Natural killer cell (primary cell): Measurements from ENCODE around the gene ODC1. TPM values are rescaled to one million over a fixed set of nuclear protein-coding genes. Genes with fewer than 3 reads are reported as not detected.

Experiments used
- ATAC-seq, 3 donors: fragments of 150-1000 bp in 2 of 3; fragments of 200-7000 bp in 1 of 3; cut with Tn5 transposase; 1 replicate in 1 of 3; 2 replicates in 2 of 3; pipeline ENCODE4 v1.10.0; 2021; ENCODE audit warnings: mild to moderate bottlenecking in 2 of 3, moderate library complexity in 2 of 3
- DNase-seq, 2 donors: peaks; one replicate each; pipeline versions ENCODE4 v3.0.0 to v3.0.0-alpha.2; 2013 to 2021; ENCODE audit warnings: mixed read lengths in 1 of 2
- H3K27ac ChIP-seq: one replicate; pipeline ENCODE4 v1.5.1; 2013; ENCODE audit warnings: mild to moderate bottlenecking, low read length
- H3K27me3 ChIP-seq: one replicate; pipeline ENCODE4 v1.6.1; 2013; ENCODE audit warnings: low read length; ENCODE audit not compliant: control insufficient read depth, insufficient read depth
- H3K36me3 ChIP-seq: one replicate; pipeline ENCODE4 v1.6.1; 2013; ENCODE audit warnings: low read length; ENCODE audit not compliant: control insufficient read depth, insufficient read depth
- H3K4me1 ChIP-seq: one replicate; pipeline ENCODE4 v1.6.1; 2013; ENCODE audit warnings: low read length; ENCODE audit not compliant: control insufficient read depth, insufficient read depth
- H3K4me3 ChIP-seq: one replicate; pipeline ENCODE4 v1.5.1; 2013; ENCODE audit warnings: low read length
- H3K9me3 ChIP-seq: one replicate; pipeline ENCODE4 v1.6.1; 2013; ENCODE audit warnings: low read length; ENCODE audit not compliant: control insufficient read depth, insufficient read depth
- H3K27ac Mint-ChIP-seq, 2 donors: one replicate each; pipeline ENCODE4 v1.8.0; 2022; ENCODE audit warnings: mild to moderate bottlenecking in 2 of 2, mixed read lengths in 2 of 2, moderate library complexity in 1 of 2
- H3K27me3 Mint-ChIP-seq, 2 donors: one replicate each; pipeline ENCODE4 v1.8.0; 2022; ENCODE audit warnings: low read depth in 2 of 2, mixed read lengths in 2 of 2
- H3K36me3 Mint-ChIP-seq: one replicate; pipeline ENCODE4 v1.8.0; 2022; ENCODE audit warnings: mixed read lengths
- H3K4me1 Mint-ChIP-seq, 2 donors: one replicate each; pipeline ENCODE4 v1.8.0; 2022; ENCODE audit warnings: mixed read lengths in 2 of 2
- H3K4me3 Mint-ChIP-seq: one replicate; pipeline ENCODE4 v1.8.0; 2022; ENCODE audit warnings: mild to moderate bottlenecking, moderate library complexity, mixed read lengths
- H3K9me3 Mint-ChIP-seq, 2 donors: one replicate each; pipeline ENCODE4 v1.8.0; 2022; ENCODE audit warnings: mixed read lengths in 2 of 2
- WGBS: methylation state at CpG from one replicate; pipeline ENCODE4 v1.1.7; 2013; ENCODE audit warnings: missing lambda C conversion rate; ENCODE audit not compliant: insufficient coverage; 5-methylcytosine and 5-hydroxymethylcytosine counted together
- intact Hi-C: fragments of 100-400 bp; cut with micrococcal nuclease; formaldehyde crosslinking; loops from one replicate; pipeline ENCODE4 v1.14.2; 2022
- total RNA-seq, 4 donors: library from RNA; stranded (reverse); fragments of 120-200 nt in 1 of 4; gene quantifications; one replicate each; pipeline versions ENCODE4 v1.2.3 to v1.2.4, GENCODE V29; 2013 to 2022
- TF ChIP-seq, protein P1 (sequence below): fragments of 200-600 bp; IDR thresholded peaks from one replicate; pipeline ENCODE4 v1.8.0; 2022; ENCODE audit warnings: antibody characterized with exemption

ODC1 gene
- total RNA-seq, 3 donors from 2014 or later (not counting 1 experiment from before 2014, with no cell fraction given): 38.7 to 85.4 (median 43.8) TPM

DNA sequence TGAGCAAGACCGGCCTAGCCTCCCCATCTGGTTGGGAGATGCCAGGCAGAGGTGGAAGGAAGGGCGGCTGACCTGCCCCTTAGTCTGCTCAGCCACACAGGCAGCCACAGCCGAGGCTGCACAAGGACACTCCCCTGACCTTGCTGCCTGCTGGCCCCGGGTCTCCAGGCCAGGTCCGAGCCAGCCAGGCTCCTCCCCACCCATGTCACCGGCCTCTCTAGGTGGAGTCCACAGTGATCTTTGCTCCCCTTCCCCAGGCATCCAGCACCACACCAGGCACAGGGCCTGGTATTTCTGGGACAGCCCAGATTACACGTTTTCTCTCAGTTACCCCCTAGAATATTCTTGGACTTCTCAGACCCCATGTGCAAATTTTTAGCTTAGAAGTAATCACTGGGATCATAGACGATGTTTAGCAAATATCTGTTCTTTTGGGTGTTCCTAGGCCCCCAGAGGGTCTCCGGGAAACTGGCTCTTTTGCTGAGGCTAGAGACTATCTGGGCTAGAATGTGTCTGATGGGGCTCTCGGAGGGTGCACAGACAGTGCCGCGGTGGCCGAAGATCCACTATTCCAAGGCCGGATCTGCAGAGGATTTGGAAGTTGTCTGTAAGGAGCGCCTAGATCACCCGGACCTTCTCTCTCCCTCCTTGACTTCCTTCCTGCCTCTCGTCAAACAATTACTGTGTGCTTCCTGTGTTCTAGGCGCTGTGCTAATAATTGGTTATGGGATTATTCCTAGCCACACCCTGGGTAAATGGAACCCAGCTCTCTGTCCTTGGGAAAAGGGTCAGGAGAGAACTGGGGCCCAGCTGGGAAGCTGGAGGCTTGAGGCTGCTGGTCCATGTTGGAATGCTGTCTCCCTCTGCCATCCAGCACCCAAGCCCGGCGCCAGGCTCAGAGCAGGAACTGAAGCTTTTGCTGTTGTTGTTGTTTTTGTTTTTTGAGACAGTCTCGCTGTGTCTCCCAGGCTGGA is 46.9 kb downstream of the ODC1 start:
- DNase-seq (no peak), ATAC-seq (peak in 1 of 3 donors; percentile 21)
- Histone ChIP-seq H3K36me3 (peaks cover 2% of the 10 kb centered on the region), H3K4me1 (peaks cover 40% of the 10 kb centered on the region), H3K27me3 (no peaks in the 10 kb centered on the region), H3K27ac (no peak overlapping the region), H3K4me3 (no peak overlapping the region), H3K9me3 (no peaks in the 10 kb centered on the region)
- no peaks in the 10 kb centered on the region for H3K27me3 Mint-ChIP-seq
- TF ChIP-seq, protein P1, sequence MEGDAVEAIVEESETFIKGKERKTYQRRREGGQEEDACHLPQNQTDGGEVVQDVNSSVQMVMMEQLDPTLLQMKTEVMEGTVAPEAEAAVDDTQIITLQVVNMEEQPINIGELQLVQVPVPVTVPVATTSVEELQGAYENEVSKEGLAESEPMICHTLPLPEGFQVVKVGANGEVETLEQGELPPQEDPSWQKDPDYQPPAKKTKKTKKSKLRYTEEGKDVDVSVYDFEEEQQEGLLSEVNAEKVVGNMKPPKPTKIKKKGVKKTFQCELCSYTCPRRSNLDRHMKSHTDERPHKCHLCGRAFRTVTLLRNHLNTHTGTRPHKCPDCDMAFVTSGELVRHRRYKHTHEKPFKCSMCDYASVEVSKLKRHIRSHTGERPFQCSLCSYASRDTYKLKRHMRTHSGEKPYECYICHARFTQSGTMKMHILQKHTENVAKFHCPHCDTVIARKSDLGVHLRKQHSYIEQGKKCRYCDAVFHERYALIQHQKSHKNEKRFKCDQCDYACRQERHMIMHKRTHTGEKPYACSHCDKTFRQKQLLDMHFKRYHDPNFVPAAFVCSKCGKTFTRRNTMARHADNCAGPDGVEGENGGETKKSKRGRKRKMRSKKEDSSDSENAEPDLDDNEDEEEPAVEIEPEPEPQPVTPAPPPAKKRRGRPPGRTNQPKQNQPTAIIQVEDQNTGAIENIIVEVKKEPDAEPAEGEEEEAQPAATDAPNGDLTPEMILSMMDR: no peak
- H3K4me3 Mint-ChIP-seq: peak overlapping the region; percentile 64
- 80% methylated on average over 18 of the region's 21 CpGs for WGBS
- H3K9me3 Mint-ChIP-seq: no peaks in the 10 kb centered on the region
- intact Hi-C loops: no loop called here
- H3K36me3 Mint-ChIP-seq: no peaks in the 10 kb centered on the region
- H3K27ac Mint-ChIP-seq: peak overlapping the region; percentile 27 to 63
- peaks cover 21 to 46% of the 10 kb centered on the region in 2 donors for H3K4me1 Mint-ChIP-seq

DNA sequence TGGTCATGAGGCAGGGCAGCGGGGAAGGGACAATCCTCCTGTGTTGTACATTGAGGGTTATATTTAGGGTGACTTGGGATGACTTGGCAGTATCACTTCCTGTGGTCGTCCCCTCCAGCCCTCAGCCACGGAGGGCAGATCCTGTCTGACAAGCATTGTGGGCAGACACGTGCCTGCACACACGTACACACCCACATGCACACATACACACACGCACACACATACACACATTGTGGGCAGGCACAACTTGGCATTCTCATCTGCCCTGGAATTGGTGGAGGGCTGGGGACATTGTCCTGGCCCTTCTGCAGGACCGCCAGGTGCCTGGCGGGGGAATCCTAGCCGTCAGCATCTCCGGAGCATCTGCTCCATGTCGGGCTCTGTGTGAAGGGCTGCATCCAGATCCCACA is 47.6 kb downstream of the ODC1 start:
- H3K27me3 ChIP-seq: no peaks in the 10 kb centered on the region
- H3K4me1 ChIP-seq: peaks cover 36% of the 10 kb centered on the region
- Mint-ChIP-seq H3K27me3 (no peaks in the 10 kb centered on the region), H3K4me3 (peak overlapping the region; percentile 64), H3K27ac (peak overlapping the region; percentile 27 to 63), H3K9me3 (no peaks in the 10 kb centered on the region), H3K4me1 (peaks cover 21 to 53% of the 10 kb centered on the region in 2 donors), H3K36me3 (no peaks in the 10 kb centered on the region)
- intact Hi-C loops: no loop called here
- no peak overlapping the region for H3K27ac ChIP-seq
- DNase-seq (peak in 1 of 2 donors; percentile 44), ATAC-seq (peak; percentile 21 to 84 (median 72))
- H3K36me3 ChIP-seq: peaks cover 2% of the 10 kb centered on the region
- H3K9me3 ChIP-seq: no peaks in the 10 kb centered on the region
- H3K4me3 ChIP-seq: no peak overlapping the region
- TF ChIP-seq, protein P1: no peak
- WGBS: 41% methylated on average over 11 of the region's 11 CpGs

DNA sequence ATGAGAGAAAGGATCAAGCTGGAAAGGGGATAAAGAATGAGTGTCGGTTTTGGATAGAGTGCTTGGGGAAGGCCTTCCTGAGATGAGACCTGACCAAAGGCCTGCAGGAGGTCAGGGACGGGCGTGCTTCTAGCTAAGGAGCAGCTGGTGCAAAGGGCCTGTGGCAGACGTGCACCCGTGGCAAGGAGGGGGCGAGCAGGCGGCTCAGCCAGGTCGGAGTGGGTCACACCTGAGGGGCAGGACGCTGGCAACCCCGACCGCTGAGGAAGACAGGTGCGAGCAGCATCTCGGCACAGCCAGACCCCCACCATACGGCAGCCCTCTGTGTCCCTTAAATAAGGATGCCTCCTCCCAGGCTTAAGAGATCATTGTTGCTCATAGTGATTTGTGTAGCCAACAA is 48.1 kb downstream of the ODC1 start:
- Mint-ChIP-seq H3K27ac (peak overlapping the region; percentile 27 to 63), H3K4me1 (peaks cover 21 to 57% of the 10 kb centered on the region in 2 donors), H3K4me3 (peak overlapping the region; percentile 64), H3K27me3 (no peaks in the 10 kb centered on the region), H3K36me3 (no peaks in the 10 kb centered on the region), H3K9me3 (no peaks in the 10 kb centered on the region)
- WGBS: 87% methylated on average over 14 of the region's 14 CpGs
- Histone ChIP-seq H3K4me3 (no peak overlapping the region), H3K9me3 (no peaks in the 10 kb centered on the region), H3K4me1 (peaks cover 36% of the 10 kb centered on the region), H3K27me3 (no peaks in the 10 kb centered on the region), H3K27ac (no peak overlapping the region), H3K36me3 (peaks cover 2% of the 10 kb centered on the region)
- TF ChIP-seq, protein P1: no peak
- ATAC-seq: no peak
- intact Hi-C loops: no loop called here
- DNase-seq: no peak
